Activated naive CD8-positive, alpha-beta T cell treated with anti-CD3 and anti-CD28 coated beads for 36 hours (primary cell): Measurements from ENCODE around the gene HIVEP2. TPM values are rescaled to one million over a fixed set of nuclear protein-coding genes. Genes with fewer than 3 reads are reported as not detected.
A peak's percentile ranks its signal among the peaks of the same experiment; 100 is the strongest.

ENCODE experiments used
- DNase-seq: peaks from one replicate; pipeline ENCODE4 v3.0.0; 2021
- H3K27ac Mint-ChIP-seq: one replicate; pipeline ENCODE4 v1.8.0; 2022; ENCODE audit warnings: mild to moderate bottlenecking, moderate library complexity, mixed read lengths
- H3K27me3 Mint-ChIP-seq: one replicate; pipeline ENCODE4 v1.8.0; 2022; ENCODE audit warnings: mild to moderate bottlenecking, mixed read lengths
- H3K36me3 Mint-ChIP-seq: one replicate; pipeline ENCODE4 v1.8.0; 2021; ENCODE audit warnings: mild to moderate bottlenecking, mixed read lengths
- H3K4me1 Mint-ChIP-seq: one replicate; pipeline ENCODE4 v1.8.0; 2021; ENCODE audit warnings: mixed read lengths
- H3K4me3 Mint-ChIP-seq: one replicate; pipeline ENCODE4 v1.8.0; 2022; ENCODE audit warnings: mild to moderate bottlenecking, moderate library complexity, mixed read lengths
- H3K9me3 Mint-ChIP-seq: one replicate; pipeline ENCODE4 v1.8.0; 2022; ENCODE audit warnings: mixed read lengths
- total RNA-seq, 2 experiments: library from RNA; stranded (reverse); gene quantifications; one replicate each; pipeline ENCODE4 v1.2.3, GENCODE V29; 2021

The HIVEP2 gene
- total RNA-seq, 2 experiments from 2014 or later = 27.1 to 28.8 TPM

DNA sequence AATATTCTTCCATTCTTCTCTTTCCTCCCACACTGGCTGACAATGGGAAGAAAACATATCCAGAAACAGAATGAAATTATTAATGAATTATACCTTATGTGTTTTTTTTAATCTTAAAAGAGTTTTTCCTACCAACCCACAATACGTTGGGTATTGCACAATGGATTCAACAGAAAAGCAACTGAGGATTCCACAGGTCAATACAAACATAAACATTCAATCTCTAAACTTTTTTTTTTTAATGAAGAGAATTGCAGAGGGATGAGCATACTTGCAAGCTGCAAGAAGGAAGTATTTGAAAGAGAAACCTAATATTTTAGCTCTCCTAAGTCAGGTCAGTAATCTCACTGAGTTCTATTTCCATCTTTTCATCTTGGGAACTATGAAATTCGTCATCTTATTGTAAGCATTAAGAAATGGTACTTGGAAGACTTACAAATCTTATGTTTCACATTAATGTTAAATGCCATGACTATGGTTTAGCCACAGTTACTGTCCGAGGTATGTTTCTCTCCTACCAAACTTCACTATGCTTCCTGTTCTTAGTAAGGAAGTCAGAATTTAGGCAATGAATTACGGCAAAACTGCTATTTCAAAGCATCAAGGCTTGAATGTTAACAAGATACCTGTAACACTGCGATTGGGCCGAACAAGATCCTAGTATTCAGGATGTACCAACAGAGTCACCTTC is 100.8 kb downstream of the HIVEP2 start:
- Mint-ChIP-seq H3K4me3 (peak overlapping the region; percentile 79), H3K4me1 (peaks cover 90% of the 10 kb centered on the region), H3K9me3 (no peaks in the 10 kb centered on the region), H3K27ac (peak overlapping the region; percentile 96), H3K36me3 (peaks cover 40% of the 10 kb centered on the region), H3K27me3 (no peaks in the 10 kb centered on the region)
- DNase-seq = no peak

GRCh38 chr6:142843361-142843760 is 101.6 kb downstream of the HIVEP2 start:
- Mint-ChIP-seq H3K27me3 (no peaks in the 10 kb centered on the region), H3K36me3 (peaks cover 39% of the 10 kb centered on the region), H3K4me1 (peaks cover 89% of the 10 kb centered on the region), H3K9me3 (no peaks in the 10 kb centered on the region), H3K4me3 (peak overlapping the region; percentile 64), H3K27ac (peak overlapping the region; percentile 96)
- DNase-seq = no peak

DNA sequence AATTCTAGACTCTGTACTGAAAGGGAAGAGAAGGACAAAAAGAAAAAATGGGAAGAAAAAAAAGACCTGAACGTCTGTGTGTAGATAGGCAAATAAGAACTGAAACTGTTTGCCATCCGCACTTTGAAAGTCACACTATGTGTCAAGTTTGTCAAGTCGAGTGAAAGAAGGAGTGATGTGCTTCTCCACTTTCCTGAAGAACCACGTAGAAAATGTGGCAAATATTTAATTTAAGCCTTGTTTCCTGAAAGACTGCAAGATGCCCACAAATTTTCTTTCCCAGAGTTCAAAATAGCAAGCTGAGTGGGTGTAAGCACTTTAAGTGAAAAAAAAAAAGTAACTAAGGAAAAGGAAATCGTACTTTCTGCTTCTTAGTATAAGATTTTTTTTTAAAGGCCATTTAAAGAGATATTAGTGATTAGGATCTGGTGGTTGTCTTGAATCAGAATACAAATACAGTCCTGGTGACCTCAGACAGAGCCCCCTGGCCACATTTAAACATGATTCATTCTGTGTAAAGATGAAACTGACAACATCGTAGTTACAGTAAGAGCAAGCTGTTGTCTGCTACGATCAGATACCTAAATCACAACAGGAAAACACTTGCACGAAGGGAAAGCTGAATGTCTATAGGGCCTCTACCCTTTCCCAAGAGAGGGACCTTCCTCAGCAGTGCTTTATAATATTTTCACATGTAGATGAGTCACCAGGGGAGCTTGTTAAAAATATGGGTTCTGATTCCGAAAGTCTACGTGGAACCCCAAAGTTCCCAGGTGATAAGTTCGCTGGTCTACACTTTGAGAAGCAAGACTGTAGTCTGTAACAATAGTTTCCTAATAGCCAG is 102.3 kb downstream of the HIVEP2 start:
- Mint-ChIP-seq H3K36me3 (peaks cover 39% of the 10 kb centered on the region), H3K9me3 (no peaks in the 10 kb centered on the region), H3K27me3 (no peaks in the 10 kb centered on the region), H3K27ac (peak overlapping the region; percentile 96), H3K4me3 (peak overlapping the region; percentile 64), H3K4me1 (peaks cover 89% of the 10 kb centered on the region)
- peak; percentile 50 for DNase-seq

DNA sequence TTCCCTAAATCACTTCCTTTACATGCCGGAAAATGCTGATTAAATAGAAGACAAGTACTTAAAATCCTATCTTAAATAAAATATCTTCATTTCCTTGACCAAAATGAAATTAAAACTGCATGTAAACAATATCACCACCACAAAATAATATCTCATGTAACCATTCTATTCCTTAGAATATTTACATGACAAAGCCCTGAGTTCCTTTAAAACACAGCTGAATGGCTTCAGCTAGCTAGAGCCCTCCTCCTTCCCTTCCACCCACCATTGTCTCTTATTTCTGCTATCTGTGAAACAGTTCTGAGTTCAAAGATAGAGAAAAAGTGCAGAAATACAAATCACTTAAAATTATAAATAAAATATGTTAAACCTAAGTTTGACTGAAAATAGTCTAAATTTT is 103.1 kb downstream of the HIVEP2 start:
- H3K9me3 Mint-ChIP-seq = no peaks in the 10 kb centered on the region
- peak overlapping the region; percentile 96 for H3K27ac Mint-ChIP-seq
- H3K27me3 Mint-ChIP-seq = no peaks in the 10 kb centered on the region
- H3K36me3 Mint-ChIP-seq = peaks cover 42% of the 10 kb centered on the region
- H3K4me1 Mint-ChIP-seq = peaks cover 88% of the 10 kb centered on the region
- DNase-seq = no peak
- H3K4me3 Mint-ChIP-seq = peak overlapping the region; percentile 64

DNA sequence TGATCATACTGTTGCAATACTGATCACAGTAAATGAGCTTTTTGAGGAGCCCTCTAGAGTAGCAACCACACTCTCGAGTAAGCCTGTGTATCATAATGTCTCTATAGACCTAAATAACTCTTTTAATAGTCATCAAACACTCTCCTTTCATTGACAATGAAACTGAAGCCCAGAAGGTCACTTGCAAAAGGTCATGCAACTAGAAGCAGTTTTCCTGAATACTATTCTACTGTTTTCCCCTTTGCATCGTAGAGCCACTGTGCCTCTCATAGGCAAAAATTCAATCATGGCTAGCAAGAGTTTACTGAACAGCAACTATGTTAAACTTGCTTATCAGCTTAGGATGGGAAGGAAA is 105.3 kb downstream of the HIVEP2 start:
- H3K36me3 Mint-ChIP-seq = peaks cover 42% of the 10 kb centered on the region
- no peak for DNase-seq
- H3K4me1 Mint-ChIP-seq = peaks cover 82% of the 10 kb centered on the region
- H3K27ac Mint-ChIP-seq = peak overlapping the region; percentile 91
- peak overlapping the region; percentile 35 for H3K4me3 Mint-ChIP-seq
- no peaks in the 10 kb centered on the region for H3K27me3 Mint-ChIP-seq
- H3K9me3 Mint-ChIP-seq = no peaks in the 10 kb centered on the region

GRCh38 chr6:142838821-142839685 is 105.9 kb downstream of the HIVEP2 start:
- DNase-seq = no peak
- Mint-ChIP-seq H3K36me3 (peaks cover 37% of the 10 kb centered on the region), H3K4me3 (peak overlapping the region; percentile 35), H3K4me1 (peaks cover 78% of the 10 kb centered on the region), H3K27ac (peak overlapping the region; percentile 91), H3K27me3 (no peaks in the 10 kb centered on the region), H3K9me3 (no peaks in the 10 kb centered on the region)

- Mint-ChIP-seq H3K4me1 (peaks cover 73% of the 10 kb centered on the region), H3K4me3 (no peak overlapping the region), H3K27me3 (no peaks in the 10 kb centered on the region), H3K9me3 (no peaks in the 10 kb centered on the region), H3K36me3 (peaks cover 51% of the 10 kb centered on the region), H3K27ac (peak overlapping the region; percentile 61)
- DNase-seq = no peak
Measured at GRCh38 chr6:142835787-142836535, 109.0 kb downstream of the HIVEP2 start.

DNA sequence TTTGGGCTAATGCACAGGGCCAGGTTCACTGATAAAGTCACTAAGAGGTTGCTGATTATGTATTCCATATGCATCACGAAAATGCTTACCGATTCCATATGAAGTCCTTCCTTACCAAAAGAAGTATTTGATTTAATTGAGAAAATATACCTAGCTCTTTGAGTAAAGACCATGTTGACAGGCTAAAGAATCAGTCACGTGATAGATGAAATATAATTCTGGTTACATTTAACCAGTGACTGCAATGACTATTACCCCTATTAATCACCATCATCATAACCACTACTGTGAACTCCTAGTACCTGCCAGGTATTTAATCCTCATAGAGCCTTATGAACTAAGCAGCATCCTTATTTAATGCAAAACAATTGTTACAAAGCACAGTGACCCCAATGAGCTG is 110.1 kb downstream of the HIVEP2 start:
- no peak overlapping the region for H3K4me3 Mint-ChIP-seq
- H3K27me3 Mint-ChIP-seq = no peaks in the 10 kb centered on the region
- peak overlapping the region; percentile 57 for H3K27ac Mint-ChIP-seq
- H3K4me1 Mint-ChIP-seq = peaks cover 78% of the 10 kb centered on the region
- DNase-seq = no peak
- H3K9me3 Mint-ChIP-seq = no peaks in the 10 kb centered on the region
- peaks cover 59% of the 10 kb centered on the region for H3K36me3 Mint-ChIP-seq

GRCh38 chr6:142833798-142834197 is 111.2 kb downstream of the HIVEP2 start:
- peaks cover 3% of the 10 kb centered on the region for H3K9me3 Mint-ChIP-seq
- H3K27me3 Mint-ChIP-seq = no peaks in the 10 kb centered on the region
- H3K4me1 Mint-ChIP-seq = peaks cover 79% of the 10 kb centered on the region
- peak overlapping the region; percentile 94 for H3K27ac Mint-ChIP-seq
- peaks cover 62% of the 10 kb centered on the region for H3K36me3 Mint-ChIP-seq
- H3K4me3 Mint-ChIP-seq = no peak overlapping the region
- DNase-seq = no peak

DNA sequence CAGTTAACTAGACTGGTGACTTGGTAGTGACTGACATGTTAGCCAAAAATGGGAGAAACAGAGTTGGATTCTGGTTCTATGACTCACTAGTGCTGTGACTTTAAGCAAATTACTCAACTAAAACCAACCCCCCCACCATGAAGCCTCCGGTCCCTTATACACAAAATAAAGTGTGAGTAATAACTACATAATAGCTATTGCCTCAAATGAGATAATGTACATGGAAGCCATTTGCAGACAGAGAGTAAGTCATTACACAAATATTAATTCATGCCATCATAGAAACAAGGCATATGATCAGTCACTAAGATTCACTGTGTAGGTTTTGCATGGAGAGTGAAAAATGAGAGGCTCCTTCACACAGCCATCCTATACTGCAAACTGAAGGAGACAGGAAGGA is 111.9 kb downstream of the HIVEP2 start:
- H3K36me3 Mint-ChIP-seq = peaks cover 62% of the 10 kb centered on the region
- H3K9me3 Mint-ChIP-seq = peaks cover 4% of the 10 kb centered on the region
- no peak for DNase-seq
- H3K4me3 Mint-ChIP-seq = peak overlapping the region; percentile 19
- H3K27me3 Mint-ChIP-seq = no peaks in the 10 kb centered on the region
- H3K4me1 Mint-ChIP-seq = peaks cover 75% of the 10 kb centered on the region
- peak overlapping the region; percentile 94 for H3K27ac Mint-ChIP-seq

GRCh38 chr6:142830807-142831206 is 114.2 kb downstream of the HIVEP2 start:
- peaks cover 67% of the 10 kb centered on the region for H3K4me1 Mint-ChIP-seq
- peak overlapping the region; percentile 75 for H3K27ac Mint-ChIP-seq
- H3K36me3 Mint-ChIP-seq = peaks cover 62% of the 10 kb centered on the region

DNA sequence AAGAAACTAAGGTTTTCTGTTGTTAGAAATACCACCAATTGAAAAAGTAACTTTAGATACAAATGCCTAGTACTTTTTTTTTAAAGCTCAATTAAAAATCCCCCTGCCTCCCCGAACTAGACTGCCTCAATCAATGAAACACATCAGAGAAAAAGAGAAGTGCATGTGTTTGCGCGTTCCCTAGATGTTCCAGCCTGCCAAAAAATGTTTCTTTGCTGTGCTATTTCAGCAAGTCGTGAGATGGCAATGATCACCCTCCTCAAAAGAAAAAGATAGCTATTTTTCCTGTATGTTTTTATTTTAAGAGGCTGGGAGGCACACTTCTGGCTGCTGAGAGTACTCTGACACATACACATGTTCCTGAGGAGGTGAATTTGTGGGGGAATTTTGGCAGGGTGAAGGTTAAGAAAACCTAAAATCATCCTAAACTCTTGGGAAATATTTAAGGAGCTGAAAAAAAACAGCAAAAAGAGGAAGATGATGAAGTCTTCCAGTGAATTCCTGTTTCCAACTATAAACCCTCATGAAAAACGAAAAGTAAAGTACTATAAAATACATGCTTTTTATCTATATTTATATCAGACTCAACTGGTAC is 114.8 kb downstream of the HIVEP2 start:
- H3K4me1 Mint-ChIP-seq = peaks cover 64% of the 10 kb centered on the region
- H3K4me3 Mint-ChIP-seq = peak overlapping the region; percentile 10
- no peaks in the 10 kb centered on the region for H3K27me3 Mint-ChIP-seq
- peaks cover 4% of the 10 kb centered on the region for H3K9me3 Mint-ChIP-seq
- DNase-seq = no peak
- peak overlapping the region; percentile 74 for H3K27ac Mint-ChIP-seq
- H3K36me3 Mint-ChIP-seq = peaks cover 58% of the 10 kb centered on the region

More at GRCh38 chr6:142830807-142831206, 114.2 kb downstream of the HIVEP2 start:
- Mint-ChIP-seq H3K27me3 (no peaks in the 10 kb centered on the region), H3K9me3 (peaks cover 4% of the 10 kb centered on the region), H3K4me3 (no peak overlapping the region)
- DNase-seq = no peak

GRCh38 chr6:142829556-142829955 is 115.4 kb downstream of the HIVEP2 start:
- Mint-ChIP-seq H3K27ac (peak overlapping the region; percentile 12), H3K9me3 (peaks cover 4% of the 10 kb centered on the region), H3K27me3 (no peaks in the 10 kb centered on the region), H3K4me3 (no peak overlapping the region), H3K36me3 (peaks cover 60% of the 10 kb centered on the region), H3K4me1 (peaks cover 65% of the 10 kb centered on the region)
- no peak for DNase-seq

DNA sequence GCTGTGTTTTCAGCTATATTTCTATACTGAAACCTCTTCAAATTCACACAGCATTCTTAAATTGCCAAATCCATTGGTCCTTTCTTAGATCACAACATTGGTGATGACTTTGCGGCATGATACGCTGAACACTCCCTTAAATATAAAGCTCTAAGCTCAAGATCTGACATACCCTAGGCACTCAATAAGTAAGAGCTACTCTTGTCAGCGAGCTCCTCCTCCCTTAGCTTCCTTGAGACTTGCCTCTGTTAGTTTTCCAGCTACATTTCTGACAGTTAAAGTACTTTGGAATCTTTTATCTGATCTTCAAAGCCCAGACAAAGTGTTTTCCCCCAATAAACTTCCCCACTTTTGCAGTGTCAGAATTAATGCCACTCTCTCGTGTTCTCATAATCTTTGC is 117.0 kb downstream of the HIVEP2 start:
- H3K9me3 Mint-ChIP-seq = peaks cover 4% of the 10 kb centered on the region
- peaks cover 62% of the 10 kb centered on the region for H3K36me3 Mint-ChIP-seq
- H3K4me3 Mint-ChIP-seq = no peak overlapping the region
- DNase-seq = no peak
- no peaks in the 10 kb centered on the region for H3K27me3 Mint-ChIP-seq
- peak overlapping the region; percentile 39 for H3K27ac Mint-ChIP-seq
- peaks cover 61% of the 10 kb centered on the region for H3K4me1 Mint-ChIP-seq
